Measurements from ENCODE around the gene NANOGP8.

DNA sequence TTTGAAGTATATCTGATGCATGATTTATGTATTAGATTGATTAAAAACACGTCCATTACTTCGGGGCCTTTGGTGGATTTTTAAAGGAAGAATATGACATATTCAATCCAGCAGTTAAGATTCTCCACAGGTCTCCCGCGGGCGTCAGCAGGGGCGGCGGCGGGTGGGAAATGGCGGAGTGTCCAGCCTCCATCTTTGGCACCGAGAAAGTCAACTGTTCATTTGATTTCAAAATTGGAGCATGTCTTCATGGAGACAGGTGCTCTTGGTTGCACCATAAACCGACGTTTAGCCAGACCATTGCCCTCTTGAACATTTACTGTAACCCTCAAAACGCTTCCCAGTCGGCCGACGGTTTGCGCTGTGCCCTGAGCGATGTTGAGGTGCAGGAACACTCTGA is 7.2 kb upstream of the NANOGP8 start:
- TF ChIP-seq EZH2 (IDR thresholded peaks at IDR 0.05; ENCODE audit: insufficient read depth, poor library complexity, severe bottlenecking) (no peak), EZH2phosphoT487 (IDR thresholded peaks at IDR 0.05; ENCODE audit: insufficient read depth, low read depth) (no peak)

Measured in GM23248 (cell line).